HFF-Myc (cell line): ENCODE data around the gene XAB2.
"Not testable (repeated sequence)": the region's sequence is repeated elsewhere in the genome, so short reads cannot be mapped to it uniquely, and the experiment has no call there.

Source experiments
- DNase-seq: peaks from one replicate; pipeline ENCODE4 v3.0.0-alpha.2; 2011; ENCODE audit warnings: low read depth; ENCODE audit errors: extremely low read depth
- H3K4me3 ChIP-seq: replicated peaks from 2 replicates; pipeline ENCODE4 v1.5.1; 2011; ENCODE audit warnings: low read depth, mild to moderate bottlenecking, control low read depth, low read length
- CTCF ChIP-seq: IDR thresholded peaks from 2 replicates; pipeline ENCODE4 v1.5.1; 2012; ENCODE audit warnings: mild to moderate bottlenecking, low read depth, low read length, control low read depth; ENCODE audit errors: missing control alignments

XAB2 gene

GRCh38 chr19:7644550-7644877 is 15.2 kb upstream of the XAB2 start:
- H3K4me3 ChIP-seq = no peak overlapping the region
- no peak for TF ChIP-seq CTCF
- no peak for DNase-seq

- not testable (repeated sequence) for H3K4me3 ChIP-seq, DNase-seq
These were observed 14.5 kb upstream of the XAB2 start for GRCh38 chr19:7643629-7644549.

- TF ChIP-seq CTCF = no peak
- no peak overlapping the region for H3K4me3 ChIP-seq
- DNase-seq = no peak
These were observed 13.7 kb upstream of the XAB2 start for GRCh38 chr19:7643031-7643415.

GRCh38 chr19:7642295-7643030 is 13.1 kb upstream of the XAB2 start:
- no peak overlapping the region for H3K4me3 ChIP-seq
- DNase-seq = no peak
- TF ChIP-seq CTCF = no peak

- no peak for DNase-seq
- peak; percentile 8 for TF ChIP-seq CTCF
- H3K4me3 ChIP-seq = no peak overlapping the region
These were observed 12.2 kb upstream of the XAB2 start for GRCh38 chr19:7641290-7642276.

- no peak for TF ChIP-seq CTCF
- no peak for DNase-seq
- H3K4me3 ChIP-seq = no peak overlapping the region
These were observed 11.5 kb upstream of the XAB2 start for GRCh38 chr19:7640803-7641202.
